Measurements from ENCODE around the gene UXS1.

- TF ChIP-seq ZBTB33 (IDR thresholded peaks at IDR 0.05; ENCODE audit: borderline replicate concordance, low read depth): no peak
- no peak for TF ChIP-seq POLR2AphosphoS5 (IDR thresholded peaks at IDR 0.05; ENCODE audit: low read depth, low read length)
- TF ChIP-seq NFIC (IDR thresholded peaks at IDR 0.05; ENCODE audit: borderline replicate concordance): no peak
- no peak for TF ChIP-seq GATA2 (CRISPR knock-in tag; IDR thresholded peaks at IDR 0.05)
- no peak for TF ChIP-seq CTCF (IDR thresholded peaks at IDR 0.05)
- TF ChIP-seq TAF1 (IDR thresholded peaks at IDR 0.05; ENCODE audit: borderline replicate concordance, low read depth, low read length): no peak
These were observed 38.7 kb upstream of the UXS1 start for GRCh38 chr2:106232638-106233349.
